Liver (tissue), 9 donors: ENCODE data around the gene DUSP7. TPM values are rescaled to one million over a fixed set of nuclear protein-coding genes. Genes with fewer than 3 reads are reported as not detected.

Experiments
- DNase-seq: peaks from one replicate; pipeline ENCODE4 v3.0.0-alpha.2; 2017; ENCODE audit warnings: low spot score
- H3K27ac ChIP-seq, 2 donors: one replicate each; pipeline ENCODE4 v1.7.0; 2013; ENCODE audit warnings: inconsistent platforms in 2 of 2, low read length in 2 of 2, control low read depth in 1 of 2, low read depth in 1 of 2, mild to moderate bottlenecking in 1 of 2
- H3K27me3 ChIP-seq, 4 donors: one replicate each; pipeline versions ENCODE4 v1.6.1 to v1.7.0; 2013; ENCODE audit warnings: low read length in 3 of 4, inconsistent platforms in 1 of 4, mild to moderate bottlenecking in 1 of 4, moderate library complexity in 1 of 4; ENCODE audit not compliant: control insufficient read depth in 4 of 4, insufficient read depth in 4 of 4
- H3K36me3 ChIP-seq, 4 donors: one replicate each; pipeline versions ENCODE4 v1.6.1 to v1.7.0; 2013; ENCODE audit warnings: low read length in 3 of 4, mild to moderate bottlenecking in 3 of 4, low read depth in 1 of 4, moderate library complexity in 1 of 4; ENCODE audit not compliant: control insufficient read depth in 4 of 4, insufficient read depth in 3 of 4
- H3K4me1 ChIP-seq, 4 donors: one replicate each; pipeline versions ENCODE4 v1.6.1 to v1.7.0; 2013; ENCODE audit warnings: low read length in 3 of 4, mild to moderate bottlenecking in 3 of 4, moderate library complexity in 1 of 4; ENCODE audit not compliant: control insufficient read depth in 4 of 4, insufficient read depth in 4 of 4
- H3K4me3 ChIP-seq, 3 donors: one replicate each; pipeline versions ENCODE4 v1.6.1 to v1.7.0; 2013; ENCODE audit warnings: low read length in 3 of 3, control low read depth in 1 of 3, low read depth in 1 of 3, mild to moderate bottlenecking in 1 of 3
- H3K9ac ChIP-seq, 2 donors: one replicate each; pipeline ENCODE4 v1.7.0; 2013; ENCODE audit warnings: low read length in 2 of 2, mild to moderate bottlenecking in 2 of 2, moderate library complexity in 2 of 2, control low read depth in 1 of 2, low read depth in 1 of 2
- H3K9me3 ChIP-seq, 4 donors: one replicate each; pipeline versions ENCODE4 v1.6.1 to v1.7.0; 2013; ENCODE audit warnings: low read length in 3 of 4; ENCODE audit not compliant: control insufficient read depth in 4 of 4
- ATF3 ChIP-seq: IDR thresholded peaks from 2 replicates; pipeline ENCODE4 v1.6.1; 2016; ENCODE audit warnings: antibody characterized with exemption
- CTCF ChIP-seq: fragments of 150-350 bp; IDR thresholded peaks from 2 replicates; pipeline ENCODE4 v1.5.1; 2017; ENCODE audit warnings: improper control_type of control experiment, low read depth, low read length; ENCODE audit not compliant: missing input control
- HNF4A ChIP-seq, 2 donors: conservative IDR thresholded peaks; 2 replicates each; pipeline ENCODE4 v1.6.1; 2016; ENCODE audit warnings: antibody characterized with exemption in 2 of 2, mild to moderate bottlenecking in 2 of 2
- HNF4G ChIP-seq: IDR thresholded peaks from 2 replicates; pipeline ENCODE4 v1.6.1; 2016; ENCODE audit warnings: antibody characterized with exemption
- MAX ChIP-seq: IDR thresholded peaks from 2 replicates; pipeline ENCODE4 v1.6.1; 2016; ENCODE audit warnings: antibody characterized with exemption
- RAD21 ChIP-seq, 2 donors: IDR thresholded peaks; 2 replicates each; pipeline ENCODE4 v1.6.1; 2016; ENCODE audit warnings: antibody characterized with exemption in 2 of 2, mild to moderate bottlenecking in 2 of 2
- REST ChIP-seq: IDR thresholded peaks from 2 replicates; pipeline ENCODE4 v1.6.1; 2016; ENCODE audit warnings: antibody characterized with exemption, mild to moderate bottlenecking
- RXRA ChIP-seq, 2 donors: IDR thresholded peaks; 2 replicates each; pipeline ENCODE4 v1.6.1; 2017 to 2018; ENCODE audit warnings: antibody characterized with exemption in 2 of 2, mild to moderate bottlenecking in 1 of 2
- YY1 ChIP-seq: IDR thresholded peaks from 2 replicates; pipeline ENCODE4 v1.6.1; 2016; ENCODE audit warnings: antibody characterized with exemption, mild to moderate bottlenecking
- ZBTB33 ChIP-seq: IDR thresholded peaks from 2 replicates; pipeline ENCODE4 v1.6.1; 2016; ENCODE audit warnings: antibody characterized with exemption
- WGBS: extraction: QIAGEN DNeasy Blood & Tissue Kit; methylation state at CpG from one replicate; pipeline ENCODE4 v1.1.7; 2013; 5-methylcytosine and 5-hydroxymethylcytosine counted together
- polyA plus RNA-seq, 2 donors: library from polyadenylated mRNA; stranded (reverse) in 1 of 2; unstranded in 1 of 2; fragments of 200-250 nt in 1 of 2; fragments of >200 nt in 1 of 2; fragmentation: Nextera tagmentation in 1 of 2; extraction: Ambion mirVana in 1 of 2; gene quantifications; one replicate each; pipeline versions ENCODE4 v1.2.1 to v1.2.3, GENCODE V29; 2013 to 2015
- total RNA-seq, 2 donors: library from RNA; depleted of rRNA; stranded (reverse); fragments of >200 nt; gene quantifications; one replicate each; pipeline ENCODE4 v1.2.3, GENCODE V29; 2014
- donor health status: healthy.
- donor health status: healthy.
- donor health status: healthy.
- donor health status: healthy.
- donor health status: healthy.

Gene DUSP7
- 1 to 10 TPM; 3.7 to 5.0 TPM for total RNA-seq
- polyA plus RNA-seq: 1 to 10 TPM; 1.5 to 3.7 TPM

GRCh38 chr3:52056521-52056967 lies at the start of gene DUSP7:
Gene DUSP7, minus strand, starts transcription at chr3:52056571. Its CDS starts 205 bp downstream, at chr3:52056366.
- Histone ChIP-seq H3K9me3 (no peaks in the 10 kb centered on the region), H3K9ac (peak within 1 kb of the TSS; percentile 56 to 86), H3K36me3 (peaks cover 0 to 3% (median 0%) of the 10 kb centered on the region in 4 donors), H3K4me1 (peaks cover 7 to 49% (median 36%) of the 10 kb centered on the region in 4 donors), H3K27me3 (no peaks in the 10 kb centered on the region), H3K27ac (peak within 1 kb of the TSS; percentile 88 to 97), H3K4me3 (peak within 1 kb of the TSS; percentile 71 to 73 (median 71))
- DNase-seq: peak; percentile 79
- 1% methylated on average over 51 of the region's 51 CpGs for WGBS
- TF ChIP-seq ATF3 (no peak), YY1 (no peak), ZBTB33 (no peak), RAD21 (IDR thresholded peaks at IDR 0.05) (no peak), CTCF (no peak), RXRA (IDR thresholded peaks at IDR 0.05) (no peak), MAX (no peak)

- TF ChIP-seq HNF4A (conservative IDR thresholded peaks at IDR 0.05): peak; percentile 46 to 86
- TF ChIP-seq RXRA (IDR thresholded peaks at IDR 0.05): peak in 1 of 2 donors; percentile 46
- no peak for TF ChIP-seq HNF4G
- H3K36me3 ChIP-seq: peaks cover 0 to 1% (median 0%) of the 10 kb centered on the region in 4 donors
- H3K4me3 ChIP-seq: no peak overlapping the region
- WGBS: 77% methylated on average over 10 of the region's 10 CpGs
- DNase-seq: no peak
- peaks cover 5 to 33% (median 28%) of the 10 kb centered on the region in 4 donors for H3K4me1 ChIP-seq
- peak overlapping the region; percentile 18 to 51 for H3K27ac ChIP-seq
- no peak overlapping the region for H3K9ac ChIP-seq
- no peaks in the 10 kb centered on the region for H3K27me3 ChIP-seq
- H3K9me3 ChIP-seq: no peaks in the 10 kb centered on the region
Observed at GRCh38 chr3:52104684-52105640, 48.6 kb upstream of the DUSP7 start.

- Histone ChIP-seq H3K9ac (no peak overlapping the region), H3K36me3 (no peaks in the 10 kb centered on the region), H3K27me3 (no peaks in the 10 kb centered on the region), H3K9me3 (no peaks in the 10 kb centered on the region), H3K4me3 (no peak overlapping the region), H3K4me1 (peaks cover 5 to 30% (median 26%) of the 10 kb centered on the region in 4 donors), H3K27ac (peak overlapping the region; percentile 26 to 72)
- DNase-seq: no peak
- 38% methylated on average over 4 of the region's 4 CpGs for WGBS
- TF ChIP-seq RXRA (IDR thresholded peaks at IDR 0.05) (peak in 1 of 2 donors; percentile 8), HNF4A (conservative IDR thresholded peaks at IDR 0.05) (peak in 1 of 2 donors; percentile 60), HNF4G (no peak), REST (no peak)
Observed at GRCh38 chr3:52102934-52103333, 46.6 kb upstream of the DUSP7 start.
